HG03045 (cell line): Measurements from ENCODE around the gene TENM4.

Experiments used
- ATAC-seq: cut with Tn5 transposase; IDR thresholded peaks from one replicate; pipeline ENCODE4 v1.9.1; 2021; ENCODE audit warnings: mild to moderate bottlenecking, moderate library complexity; ENCODE audit not compliant: unreplicated experiment

TENM4 gene

GRCh38 chr11:79449040-79449439, 8.2 kb upstream of the TENM4 start:
- no peak for ATAC-seq

- no peak for ATAC-seq
These were observed 6.4 kb upstream of the TENM4 start for GRCh38 chr11:79447038-79447786.

GRCh38 chr11:79444923-79445322, 4.1 kb upstream of the TENM4 start:
- ATAC-seq: no peak

GRCh38 chr11:79441461-79441875, 638 bp upstream of the TENM4 start:
- no peak for ATAC-seq

GRCh38 chr11:79439886-79440570, 802 bp downstream of the TENM4 start:
- ATAC-seq: no peak

- no peak for ATAC-seq
These were observed 1.4 kb downstream of the TENM4 start for GRCh38 chr11:79439410-79439885.

- no peak for ATAC-seq
These were observed 2.0 kb downstream of the TENM4 start for GRCh38 chr11:79438631-79439409.

GRCh38 chr11:79437981-79438630, 2.7 kb downstream of the TENM4 start:
- no peak for ATAC-seq

- ATAC-seq: no peak
These were observed 3.4 kb downstream of the TENM4 start for GRCh38 chr11:79437278-79437980.

- ATAC-seq: no peak
These were observed 3.9 kb downstream of the TENM4 start for GRCh38 chr11:79436919-79437277.

GRCh38 chr11:79434283-79434682, 6.5 kb downstream of the TENM4 start:
- no peak for ATAC-seq

GRCh38 chr11:79432138-79432537, 8.7 kb downstream of the TENM4 start:
- no peak for ATAC-seq

- no peak for ATAC-seq
These were observed 9.3 kb downstream of the TENM4 start for GRCh38 chr11:79431535-79431934.

- no peak for ATAC-seq
These were observed 10.6 kb downstream of the TENM4 start for GRCh38 chr11:79430280-79430679.

- no peak for ATAC-seq
These were observed 12.4 kb downstream of the TENM4 start for GRCh38 chr11:79428406-79428805.

GRCh38 chr11:79427611-79428327, 13.1 kb downstream of the TENM4 start:
- ATAC-seq: no peak

GRCh38 chr11:79427126-79427525, 13.7 kb downstream of the TENM4 start:
- no peak for ATAC-seq

GRCh38 chr11:79425463-79425862, 15.4 kb downstream of the TENM4 start:
- ATAC-seq: no peak

GRCh38 chr11:79423736-79424135, 17.1 kb downstream of the TENM4 start:
- no peak for ATAC-seq

GRCh38 chr11:79422866-79423265, 18.0 kb downstream of the TENM4 start:
- no peak for ATAC-seq
